HL-60 (cell line): Measurements from ENCODE around the gene SARNP.

ENCODE experiments used
- DNase-seq, 2 experiments: peaks; one replicate each; pipeline ENCODE4 v3.0.0-alpha.2; 2010 to 2020; ENCODE audit warnings: low read depth in 1 of 2, low spot score in 1 of 2
- H3K27ac ChIP-seq: fragments of 250-450 bp; sonication (Bioruptor Pico); replicated peaks from 2 replicates; pipeline ENCODE4 v1.5.1; 2020; ENCODE audit warnings: mild to moderate bottlenecking, moderate library complexity
- H3K27me3 ChIP-seq: fragments of 250-450 bp; sonication (Bioruptor Pico); 2 replicates; pipeline ENCODE4 v1.5.1; 2021; ENCODE audit warnings: mild to moderate bottlenecking, moderate library complexity; ENCODE audit not compliant: insufficient read depth, poor library complexity, severe bottlenecking
- H3K4me3 ChIP-seq: replicated peaks from 2 replicates; pipeline ENCODE4 v1.5.1; 2011; ENCODE audit warnings: mild to moderate bottlenecking, control low read depth, low read length; ENCODE audit not compliant: insufficient read depth
- GABPA ChIP-seq: IDR thresholded peaks from 2 replicates; pipeline ENCODE4 v1.6.1; 2012; ENCODE audit warnings: low read depth
- POLR2AphosphoS5 ChIP-seq: IDR thresholded peaks from 2 replicates; pipeline ENCODE4 v1.6.1; 2012; ENCODE audit warnings: low read depth
- REST ChIP-seq: IDR thresholded peaks from 2 replicates; pipeline ENCODE4 v1.6.1; 2012; ENCODE audit warnings: low read depth; ENCODE audit not compliant: insufficient replicate concordance
- SPI1 ChIP-seq: IDR thresholded peaks from 2 replicates; pipeline ENCODE4 v1.6.1; 2012; ENCODE audit warnings: low read depth, mild to moderate bottlenecking, borderline replicate concordance
- TF ChIP-seq, protein P1 (sequence below): IDR thresholded peaks from one replicate; pipeline ENCODE4 v1.5.1; 2011; ENCODE audit warnings: low read length, control low read depth, inconsistent platforms; ENCODE audit not compliant: insufficient read depth

SARNP gene

DNA sequence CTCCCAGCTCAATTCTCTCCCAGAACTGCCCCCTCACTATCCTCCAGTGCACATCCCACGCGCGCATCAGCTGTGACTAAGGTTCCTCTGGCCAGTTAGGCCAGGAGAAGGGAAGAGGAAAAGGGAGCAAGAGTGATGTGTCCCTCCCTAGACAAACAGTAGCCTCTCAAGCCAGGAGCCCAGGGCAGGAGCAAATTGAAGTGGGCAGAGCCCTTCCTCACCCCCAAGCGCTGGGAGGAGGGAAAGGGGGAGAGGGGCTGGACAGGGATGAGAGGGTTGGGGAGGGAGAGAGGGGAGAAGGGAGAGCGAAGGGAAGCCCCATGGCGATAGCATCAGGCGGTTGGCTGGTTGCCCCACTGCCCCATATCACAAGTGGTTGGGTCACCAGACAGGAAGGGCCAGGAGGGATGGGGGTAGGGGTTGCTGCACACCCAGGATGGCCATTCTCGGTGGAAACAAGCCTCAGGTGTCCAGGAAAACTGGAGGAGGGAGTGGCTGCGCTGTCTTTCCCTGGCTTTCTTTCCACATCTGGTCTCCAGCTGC lies 89.8 kb downstream of the SARNP start:
- no peak for DNase-seq
- Histone ChIP-seq H3K27ac (peak overlapping the region; percentile 86), H3K4me3 (peak overlapping the region; percentile 57), H3K27me3 (no peaks in the 10 kb centered on the region)
- TF ChIP-seq, protein P1, sequence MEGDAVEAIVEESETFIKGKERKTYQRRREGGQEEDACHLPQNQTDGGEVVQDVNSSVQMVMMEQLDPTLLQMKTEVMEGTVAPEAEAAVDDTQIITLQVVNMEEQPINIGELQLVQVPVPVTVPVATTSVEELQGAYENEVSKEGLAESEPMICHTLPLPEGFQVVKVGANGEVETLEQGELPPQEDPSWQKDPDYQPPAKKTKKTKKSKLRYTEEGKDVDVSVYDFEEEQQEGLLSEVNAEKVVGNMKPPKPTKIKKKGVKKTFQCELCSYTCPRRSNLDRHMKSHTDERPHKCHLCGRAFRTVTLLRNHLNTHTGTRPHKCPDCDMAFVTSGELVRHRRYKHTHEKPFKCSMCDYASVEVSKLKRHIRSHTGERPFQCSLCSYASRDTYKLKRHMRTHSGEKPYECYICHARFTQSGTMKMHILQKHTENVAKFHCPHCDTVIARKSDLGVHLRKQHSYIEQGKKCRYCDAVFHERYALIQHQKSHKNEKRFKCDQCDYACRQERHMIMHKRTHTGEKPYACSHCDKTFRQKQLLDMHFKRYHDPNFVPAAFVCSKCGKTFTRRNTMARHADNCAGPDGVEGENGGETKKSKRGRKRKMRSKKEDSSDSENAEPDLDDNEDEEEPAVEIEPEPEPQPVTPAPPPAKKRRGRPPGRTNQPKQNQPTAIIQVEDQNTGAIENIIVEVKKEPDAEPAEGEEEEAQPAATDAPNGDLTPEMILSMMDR, result no peak
- no peak for TF ChIP-seq SPI1
- no peak for TF ChIP-seq POLR2AphosphoS5
- no peak for TF ChIP-seq GABPA
- TF ChIP-seq REST, result no peak

- H3K27ac ChIP-seq, result no peak overlapping the region
- TF ChIP-seq REST (no peak), POLR2AphosphoS5 (no peak), GABPA (no peak), SPI1 (no peak)
- TF ChIP-seq, protein P1, result no peak
- H3K4me3 ChIP-seq, result no peak overlapping the region
- no peak for DNase-seq
- H3K27me3 ChIP-seq, result no peaks in the 10 kb centered on the region
Measured at GRCh38 chr12:55726971-55727370, 90.6 kb downstream of the SARNP start.

GRCh38 chr12:55725556-55725955 lies 92.0 kb downstream of the SARNP start:
- Histone ChIP-seq H3K27ac (no peak overlapping the region), H3K27me3 (no peaks in the 10 kb centered on the region), H3K4me3 (no peak overlapping the region)
- no peak for DNase-seq
- TF ChIP-seq, protein P1, result no peak
- TF ChIP-seq POLR2AphosphoS5 (no peak), GABPA (no peak), REST (no peak), SPI1 (no peak)
